GM12878 (cell line): ENCODE results near the gene ZNF423. TPM values are rescaled to one million over a fixed set of nuclear protein-coding genes. Genes with fewer than 3 reads are reported as not detected.

Experiments used
- ATAC-seq: fragments of 200-7000 bp; cut with Tn5 transposase; 3 replicates; pipeline ENCODE4 v1.9.1; 2020; ENCODE audit warnings: mild to moderate bottlenecking, moderate library complexity
- BruUV-seq: library from RNA; stranded (reverse); fragments of 400-500 nt; replicated peaks from 2 replicates; lab custom pipeline; 2021; lab: Mats Ljungman, UMichigan
- CTCF ChIA-PET: fragments of 300-600 bp; sonication (Branson Sonifier 250); formaldehyde crosslinking; extraction: SDS; loops from one replicate; lab custom pipeline; 2021; ENCODE audit warnings: inconsistent platforms; lab: Yijun Ruan, JAX
- POLR2A ChIA-PET: fragments of 350-600 bp; formaldehyde crosslinking; extraction: SDS; loops from one replicate; lab custom pipeline; 2021; ENCODE audit warnings: inconsistent platforms; lab: Charles Lee
- RAD21 ChIA-PET: fragments of 300-600 bp; sonication (Branson Sonifier 250); formaldehyde crosslinking; loops from one replicate; lab custom pipeline; 2023; ENCODE audit warnings: antibody characterized with exemption; ENCODE audit not compliant: unreplicated experiment; lab: Charles Lee
- SMC1A ChIA-PET: fragments of 300-600 bp; sonication (Branson Sonifier 250); formaldehyde crosslinking; loops from one replicate; lab custom pipeline; 2023; ENCODE audit not compliant: unreplicated experiment, uncharacterized antibody; lab: Charles Lee
- DNase-seq: peaks from one replicate; pipeline ENCODE4 v3.0.0-alpha.2; 2011; ENCODE audit warnings: low read depth, low spot score
- FAIRE-seq: peaks from 3 replicates; lab custom pipeline; 2011; peaks lifted over from hg19 to GRCh38; lab: Jason Lieb, UNC
- H2AFZ ChIP-seq: 2 replicates; pipeline ENCODE4 v1.6.0; 2011; ENCODE audit warnings: low read depth, low read length, control low read depth; ENCODE audit not compliant: control insufficient read depth
- H3K27ac ChIP-seq: 2 replicates; pipeline ENCODE4 v1.5.1; 2011; ENCODE audit warnings: control low read depth; ENCODE audit not compliant: control insufficient read depth, insufficient read depth
- H3K27me3 ChIP-seq, 2 experiments: replicated peaks in 1 of 2; 2 replicates each; pipeline versions ENCODE4 v1.6.0 to v1.6.1; 2011; ENCODE audit warnings: low read length in 1 of 2; ENCODE audit not compliant: control insufficient read depth in 2 of 2, insufficient read depth in 2 of 2
- H3K36me3 ChIP-seq, 2 experiments: 2 replicates each; pipeline ENCODE4 v1.5.1; 2011; ENCODE audit warnings: low read length in 1 of 2; ENCODE audit not compliant: control insufficient read depth in 2 of 2, insufficient read depth in 2 of 2
- H3K4me1 ChIP-seq: 2 replicates; pipeline ENCODE4 v1.6.1; 2011; ENCODE audit warnings: mild to moderate bottlenecking, low read length, moderate library complexity, mixed read lengths; ENCODE audit not compliant: control insufficient read depth, insufficient read depth
- H3K4me2 ChIP-seq: 2 replicates; pipeline ENCODE4 v1.6.0; 2011; ENCODE audit warnings: control low read depth; ENCODE audit not compliant: control insufficient read depth, insufficient read depth
- H3K4me3 ChIP-seq: fragments of 200-600 bp; sonication (generic); 2 replicates; pipeline ENCODE4 v1.5.1; 2016
- H3K79me2 ChIP-seq: 2 replicates; pipeline ENCODE4 v1.6.0; 2011; ENCODE audit warnings: low read length; ENCODE audit not compliant: control insufficient read depth, insufficient read depth
- H3K9ac ChIP-seq: 2 replicates; pipeline ENCODE4 v1.8.0; 2011; ENCODE audit warnings: low read length, control low read depth, mixed read lengths; ENCODE audit not compliant: control insufficient read depth, insufficient read depth
- H3K9me3 ChIP-seq: replicated peaks from 3 replicates; pipeline ENCODE4 v1.5.1; 2011; ENCODE audit warnings: mild to moderate bottlenecking, low read length; ENCODE audit not compliant: control insufficient read depth, insufficient read depth
- H4K20me1 ChIP-seq: 2 replicates; pipeline ENCODE4 v1.6.0; 2011; ENCODE audit not compliant: control insufficient read depth, insufficient read depth
- IKZF1 ChIP-seq: fragments of 450-650 bp; conservative IDR thresholded peaks from 2 replicates; pipeline ENCODE4 v1.6.1; 2017; ENCODE audit warnings: antibody characterized with exemption, mild to moderate bottlenecking
- LARP7 ChIP-seq: fragments of 450-650 bp; IDR thresholded peaks from 2 replicates; pipeline ENCODE4 v1.6.1; 2017; ENCODE audit warnings: mild to moderate bottlenecking
- PAX8 ChIP-seq: fragments of 450-650 bp; IDR thresholded peaks from 2 replicates; pipeline ENCODE4 v1.6.1; 2017; ENCODE audit warnings: mild to moderate bottlenecking, moderate library complexity
- RUNX3 ChIP-seq: IDR thresholded peaks from 2 replicates; pipeline ENCODE4 v1.6.1; 2012; ENCODE audit warnings: low read length, inconsistent platforms
- SMAD1 ChIP-seq: fragments of 450-650 bp; IDR thresholded peaks from 2 replicates; pipeline ENCODE4 v1.6.1; 2018; ENCODE audit warnings: mild to moderate bottlenecking, low read depth; ENCODE audit not compliant: partially characterized antibody
- TCF12 ChIP-seq: IDR thresholded peaks from 2 replicates; pipeline ENCODE4 v1.6.1; 2011; ENCODE audit warnings: low read depth, mild to moderate bottlenecking, low read length
- ZNF687 ChIP-seq: fragments of 450-650 bp; IDR thresholded peaks from 2 replicates; pipeline ENCODE4 v1.6.1; 2017; ENCODE audit warnings: mild to moderate bottlenecking, moderate library complexity
- WGBS: methylation state at CpG from one replicate; pipeline ENCODE4 v1.1.6; 2016; ENCODE audit warnings: low lambda C conversion rate; ENCODE audit not compliant: insufficient replicate concordance, insufficient coverage; ENCODE audit errors: missing lambda C conversion rate; 5-methylcytosine and 5-hydroxymethylcytosine counted together
- in situ Hi-C: fragments of 300-500 bp; cut with MboI; formaldehyde crosslinking; loops from 9 replicates; pipeline ENCODE4 v1.14.3; 2018; ENCODE audit warnings: mixed read lengths
- intact Hi-C: fragments of 100-400 bp; cut with micrococcal nuclease; formaldehyde crosslinking; loops from one replicate; pipeline ENCODE4 v1.14.2; 2022; ENCODE audit not compliant: unreplicated experiment
- polyA plus RNA-seq, 11 experiments: library from polyadenylated mRNA; depleted of rRNA in 4 of 11; unstranded in 6 of 11; stranded (reverse) in 5 of 11; fragments of >200 nt; fragmentation: Nextera tagmentation in 4 of 11; fragmentation: Illumina TruSeq in 1 of 11; extraction: Ambion mirVana in 4 of 11; extraction: Trizol in 1 of 11; gene quantifications; 1 replicate in 1 of 11; 2 replicates in 10 of 11; pipeline versions ENCODE4 v1.2.1 to v1.2.3, GENCODE V29; 2011 to 2016; ENCODE audit warnings: inconsistent platforms in 2 of 11, missing spikeins in 2 of 11, low read depth in 1 of 11
- total RNA-seq, 4 experiments: library from RNA; depleted of rRNA in 3 of 4; stranded (reverse); fragments of >200 nt in 3 of 4; fragmentation: Illumina TruSeq in 1 of 4; extraction: Trizol in 1 of 4; gene quantifications; 2 replicates each; pipeline versions ENCODE4 v1.2.1 to v1.2.3, GENCODE V29; 2013 to 2021
- TF ChIP-seq, protein P1 (sequence below), 3 experiments: IDR thresholded peaks in 2 of 3; conservative IDR thresholded peaks in 1 of 3; 2 replicates each; pipeline ENCODE4 v1.5.1; 2011; ENCODE audit warnings: low read depth in 3 of 3, low read length in 3 of 3, mild to moderate bottlenecking in 3 of 3, control low read depth in 2 of 3, moderate library complexity in 2 of 3, inconsistent platforms in 1 of 3, mixed read lengths in 1 of 3; ENCODE audit not compliant: control insufficient read depth in 2 of 3, insufficient read depth in 1 of 3; ENCODE audit errors: extremely low read depth in 1 of 3
- TF ChIP-seq, protein P2 (sequence below): IDR thresholded peaks from 2 replicates; pipeline ENCODE4 v1.6.1; 2012; ENCODE audit warnings: mild to moderate bottlenecking, low read depth, low read length

Gene ZNF423
- total and polyA plus RNA-seq, 10 of the 15 experiments (the other 5 are each of a cell fraction or from before 2014, with no cell fraction given) = 0.03 to 0.64 (median 0.10) TPM

- Histone ChIP-seq H3K27ac (no peak overlapping the region), H3K9ac (no peak overlapping the region), H3K27me3 (no peaks in the 10 kb centered on the region; a peak in 1 of 4 replicates), H4K20me1 (no peaks in the 10 kb centered on the region), H3K4me3 (no peak overlapping the region), H3K4me1 (peaks cover 8% of the 10 kb centered on the region), H3K9me3 (no peaks in the 10 kb centered on the region), H3K36me3 (no peaks in the 10 kb centered on the region), H3K4me2 (no peak overlapping the region), H3K79me2 (no peaks in the 10 kb centered on the region), H2AFZ (no peak overlapping the region)
- intact Hi-C loops (no loop called here), in situ Hi-C loops (no loop called here)
- POLR2A ChIA-PET = no interaction called here
- FAIRE-seq (peak; percentile 49), ATAC-seq (no peak), DNase-seq (no peak)
- CTCF ChIA-PET = no interaction called here
- no TSS peak for BruUV-seq
- SMC1A ChIA-PET = no interaction called here
- TF ChIP-seq, protein P1, sequence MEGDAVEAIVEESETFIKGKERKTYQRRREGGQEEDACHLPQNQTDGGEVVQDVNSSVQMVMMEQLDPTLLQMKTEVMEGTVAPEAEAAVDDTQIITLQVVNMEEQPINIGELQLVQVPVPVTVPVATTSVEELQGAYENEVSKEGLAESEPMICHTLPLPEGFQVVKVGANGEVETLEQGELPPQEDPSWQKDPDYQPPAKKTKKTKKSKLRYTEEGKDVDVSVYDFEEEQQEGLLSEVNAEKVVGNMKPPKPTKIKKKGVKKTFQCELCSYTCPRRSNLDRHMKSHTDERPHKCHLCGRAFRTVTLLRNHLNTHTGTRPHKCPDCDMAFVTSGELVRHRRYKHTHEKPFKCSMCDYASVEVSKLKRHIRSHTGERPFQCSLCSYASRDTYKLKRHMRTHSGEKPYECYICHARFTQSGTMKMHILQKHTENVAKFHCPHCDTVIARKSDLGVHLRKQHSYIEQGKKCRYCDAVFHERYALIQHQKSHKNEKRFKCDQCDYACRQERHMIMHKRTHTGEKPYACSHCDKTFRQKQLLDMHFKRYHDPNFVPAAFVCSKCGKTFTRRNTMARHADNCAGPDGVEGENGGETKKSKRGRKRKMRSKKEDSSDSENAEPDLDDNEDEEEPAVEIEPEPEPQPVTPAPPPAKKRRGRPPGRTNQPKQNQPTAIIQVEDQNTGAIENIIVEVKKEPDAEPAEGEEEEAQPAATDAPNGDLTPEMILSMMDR (IDR thresholded peaks at IDR 0.05 in 2 of 3, conservative IDR thresholded peaks at IDR 0.05 in 1 of 3; ENCODE audit: control insufficient read depth in 2 of 3, extremely low read depth in 1 of 3, insufficient read depth in 1 of 3, low read depth in 3 of 3, low read length in 3 of 3) = peak in 1 of 3 experiments; percentile 13; a peak in 1 of 6 replicates
- TF ChIP-seq LARP7 (no peak), TCF12 (no peak), ZNF687 (no peak), RUNX3 (no peak), PAX8 (no peak), IKZF1 (no peak), SMAD1 (no peak)
- TF ChIP-seq, protein P2, sequence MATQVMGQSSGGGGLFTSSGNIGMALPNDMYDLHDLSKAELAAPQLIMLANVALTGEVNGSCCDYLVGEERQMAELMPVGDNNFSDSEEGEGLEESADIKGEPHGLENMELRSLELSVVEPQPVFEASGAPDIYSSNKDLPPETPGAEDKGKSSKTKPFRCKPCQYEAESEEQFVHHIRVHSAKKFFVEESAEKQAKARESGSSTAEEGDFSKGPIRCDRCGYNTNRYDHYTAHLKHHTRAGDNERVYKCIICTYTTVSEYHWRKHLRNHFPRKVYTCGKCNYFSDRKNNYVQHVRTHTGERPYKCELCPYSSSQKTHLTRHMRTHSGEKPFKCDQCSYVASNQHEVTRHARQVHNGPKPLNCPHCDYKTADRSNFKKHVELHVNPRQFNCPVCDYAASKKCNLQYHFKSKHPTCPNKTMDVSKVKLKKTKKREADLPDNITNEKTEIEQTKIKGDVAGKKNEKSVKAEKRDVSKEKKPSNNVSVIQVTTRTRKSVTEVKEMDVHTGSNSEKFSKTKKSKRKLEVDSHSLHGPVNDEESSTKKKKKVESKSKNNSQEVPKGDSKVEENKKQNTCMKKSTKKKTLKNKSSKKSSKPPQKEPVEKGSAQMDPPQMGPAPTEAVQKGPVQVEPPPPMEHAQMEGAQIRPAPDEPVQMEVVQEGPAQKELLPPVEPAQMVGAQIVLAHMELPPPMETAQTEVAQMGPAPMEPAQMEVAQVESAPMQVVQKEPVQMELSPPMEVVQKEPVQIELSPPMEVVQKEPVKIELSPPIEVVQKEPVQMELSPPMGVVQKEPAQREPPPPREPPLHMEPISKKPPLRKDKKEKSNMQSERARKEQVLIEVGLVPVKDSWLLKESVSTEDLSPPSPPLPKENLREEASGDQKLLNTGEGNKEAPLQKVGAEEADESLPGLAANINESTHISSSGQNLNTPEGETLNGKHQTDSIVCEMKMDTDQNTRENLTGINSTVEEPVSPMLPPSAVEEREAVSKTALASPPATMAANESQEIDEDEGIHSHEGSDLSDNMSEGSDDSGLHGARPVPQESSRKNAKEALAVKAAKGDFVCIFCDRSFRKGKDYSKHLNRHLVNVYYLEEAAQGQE = no peak
- 50% methylated on average over 7 of the region's 7 CpGs for WGBS
- RAD21 ChIA-PET = no interaction called here
These were observed 328.3 kb downstream of the ZNF423 start for GRCh38 chr16:49527611-49528010.
